ENCODE measurements around the gene RFC4. TPM values are rescaled to one million over a fixed set of nuclear protein-coding genes. Genes with fewer than 3 reads are reported as not detected.
A peak's percentile ranks its signal among the peaks of the same experiment; 100 is the strongest.
"Not testable (repeated sequence)": the region's sequence is repeated elsewhere in the genome, so short reads cannot be mapped to it uniquely, and the experiment has no call there.

The RFC4 gene
- total RNA-seq = 10 to 100 TPM in 2 of 3 donors, 1 to 10 TPM in 1; 5.6 to 19.9 (median 15.0) TPM
- long read RNA-seq, donor 1, transcript RFC4-201 (11 exons, 1,384 nt) = major isoform, 5 of 12 reads
- long read RNA-seq, donor 1, partial matches to known transcripts = 1 of 12 reads
- long read RNA-seq, donor 1, other reads (novel, unspliced or antisense) = 2 of 12 reads
- long read RNA-seq, donor 2, transcript RFC4-201 (11 exons, 1,384 nt) = major isoform, 11 of 20 reads
- long read RNA-seq, donor 2, transcript RFC4-202 (11 exons, 1,448 nt) = minor isoform, 5 of 20 reads
- long read RNA-seq, donor 2, partial matches to known transcripts = 0 of 20 reads
- long read RNA-seq, donor 2, other reads (novel, unspliced or antisense) = 4 of 20 reads

GRCh38 chr3:186806089-186807055, at the start of gene RFC4:
TSS of gene RFC4 (minus strand) at chr3:186806482. CDS start at chr3:186804713, 1,769 bp downstream.
- Histone ChIP-seq H3K4me1 (ENCODE audit: low read depth) (peaks cover 18% of the 10 kb centered on the region), H3K4me3 (peak within 1 kb of the TSS; percentile 48), H3K9me3 (no peaks in the 10 kb centered on the region), H3K36me3 (ENCODE audit: low read depth) (no peaks in the 10 kb centered on the region)
- ATAC-seq = peak; percentile 99
- intact Hi-C loops (cut with DNase I, micrococcal nuclease) = no loop called here
- DNase-seq = peak; percentile 92
- TF ChIP-seq CTCF (IDR thresholded peaks at IDR 0.05) = no peak

- ATAC-seq = no peak
- TF ChIP-seq CTCF (IDR thresholded peaks at IDR 0.05) = no peak
- intact Hi-C loops (cut with DNase I, micrococcal nuclease) = no loop called here
Observed at GRCh38 chr3:186854954-186855353, 48.7 kb upstream of the RFC4 start.

GRCh38 chr3:186854146-186854545, 47.9 kb upstream of the RFC4 start:
- ATAC-seq = no peak
- Histone ChIP-seq H3K9me3 (peaks cover under 1% of the 10 kb centered on the region), H3K4me3 (no peak overlapping the region), H3K36me3 (ENCODE audit: low read depth) (no peaks in the 10 kb centered on the region), H3K4me1 (ENCODE audit: low read depth) (no peaks in the 10 kb centered on the region)
- intact Hi-C loops (cut with DNase I, micrococcal nuclease) = no loop called here
- TF ChIP-seq CTCF (IDR thresholded peaks at IDR 0.05) = no peak
- no peak for DNase-seq

More at GRCh38 chr3:186854954-186855353, 48.7 kb upstream of the RFC4 start:
- no peak for DNase-seq
- Histone ChIP-seq H3K36me3 (ENCODE audit: low read depth) (no peaks in the 10 kb centered on the region), H3K4me1 (ENCODE audit: low read depth) (no peaks in the 10 kb centered on the region), H3K4me3 (no peak overlapping the region), H3K9me3 (peaks cover 4% of the 10 kb centered on the region)

- no peak for DNase-seq
- H3K4me1 ChIP-seq (ENCODE audit: low read depth) = no peaks in the 10 kb centered on the region
- no peaks in the 10 kb centered on the region for H3K9me3 ChIP-seq
- no peak overlapping the region for H3K4me3 ChIP-seq
- intact Hi-C loops (cut with DNase I, micrococcal nuclease) = no loop called here
- ATAC-seq = no peak
- no peaks in the 10 kb centered on the region for H3K36me3 ChIP-seq (ENCODE audit: low read depth)
- TF ChIP-seq CTCF (IDR thresholded peaks at IDR 0.05) = no peak
Observed at GRCh38 chr3:186852994-186853393, 46.7 kb upstream of the RFC4 start.

- H3K36me3 ChIP-seq (ENCODE audit: low read depth); DNase-seq; H3K4me1 ChIP-seq (ENCODE audit: low read depth); H3K4me3 ChIP-seq; ATAC-seq; H3K9me3 ChIP-seq; intact Hi-C loops (cut with DNase I, micrococcal nuclease): not testable (repeated sequence)
Observed at GRCh38 chr3:186851835-186852234, 45.6 kb upstream of the RFC4 start.

All from mucosa of descending colon (tissue), 3 donors.